Measurements from ENCODE around the gene DNMBP. TPM values are rescaled to one million over a fixed set of nuclear protein-coding genes. Genes with fewer than 3 reads are reported as not detected.

Gene DNMBP
- total and polyA plus RNA-seq, 2 donors (not counting 3 experiments of a cell fraction or from before 2014, with no cell fraction given), result 32.0 to 53.4 TPM

DNA sequence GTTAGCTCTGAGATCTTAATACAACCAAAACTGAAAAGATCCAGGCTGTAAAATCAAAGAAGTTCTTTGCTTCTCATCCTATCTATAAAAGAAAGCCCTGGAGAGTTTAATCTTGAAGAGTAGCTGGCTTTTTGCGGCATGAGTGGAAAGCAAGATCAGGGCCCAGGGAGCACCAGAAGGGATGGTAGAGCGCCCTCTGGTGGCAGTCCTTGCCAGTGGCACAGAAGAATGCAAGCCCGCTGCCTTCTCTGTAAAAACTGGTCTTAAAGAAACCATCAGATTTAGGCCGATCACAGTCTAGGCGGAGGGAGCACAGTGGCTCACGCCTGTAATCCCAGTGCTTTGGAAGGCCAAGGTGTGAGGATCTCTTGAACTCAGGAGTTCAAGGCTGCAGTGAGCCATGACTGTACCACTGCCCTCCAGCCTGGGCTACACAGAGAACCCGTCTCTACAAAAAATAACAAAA is 36.3 kb upstream of the DNMBP start:
- TF ChIP-seq POLR2A (IDR thresholded peaks at IDR 0.05; ENCODE audit: low read depth, low read length), result no peak
- TF ChIP-seq, protein P1, sequence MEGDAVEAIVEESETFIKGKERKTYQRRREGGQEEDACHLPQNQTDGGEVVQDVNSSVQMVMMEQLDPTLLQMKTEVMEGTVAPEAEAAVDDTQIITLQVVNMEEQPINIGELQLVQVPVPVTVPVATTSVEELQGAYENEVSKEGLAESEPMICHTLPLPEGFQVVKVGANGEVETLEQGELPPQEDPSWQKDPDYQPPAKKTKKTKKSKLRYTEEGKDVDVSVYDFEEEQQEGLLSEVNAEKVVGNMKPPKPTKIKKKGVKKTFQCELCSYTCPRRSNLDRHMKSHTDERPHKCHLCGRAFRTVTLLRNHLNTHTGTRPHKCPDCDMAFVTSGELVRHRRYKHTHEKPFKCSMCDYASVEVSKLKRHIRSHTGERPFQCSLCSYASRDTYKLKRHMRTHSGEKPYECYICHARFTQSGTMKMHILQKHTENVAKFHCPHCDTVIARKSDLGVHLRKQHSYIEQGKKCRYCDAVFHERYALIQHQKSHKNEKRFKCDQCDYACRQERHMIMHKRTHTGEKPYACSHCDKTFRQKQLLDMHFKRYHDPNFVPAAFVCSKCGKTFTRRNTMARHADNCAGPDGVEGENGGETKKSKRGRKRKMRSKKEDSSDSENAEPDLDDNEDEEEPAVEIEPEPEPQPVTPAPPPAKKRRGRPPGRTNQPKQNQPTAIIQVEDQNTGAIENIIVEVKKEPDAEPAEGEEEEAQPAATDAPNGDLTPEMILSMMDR (IDR thresholded peaks at IDR 0.05; ENCODE audit: extremely low read depth in 1 of 2, insufficient read depth in 1 of 2, low read depth in 1 of 2, low read length in 2 of 2), result peak; percentile 88 to 94
- TF ChIP-seq, protein P2, sequence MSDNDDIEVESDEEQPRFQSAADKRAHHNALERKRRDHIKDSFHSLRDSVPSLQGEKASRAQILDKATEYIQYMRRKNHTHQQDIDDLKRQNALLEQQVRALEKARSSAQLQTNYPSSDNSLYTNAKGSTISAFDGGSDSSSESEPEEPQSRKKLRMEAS (IDR thresholded peaks at IDR 0.05; ENCODE audit: insufficient read depth, insufficient read length), result no peak
- no peaks in the 10 kb centered on the region for H3K27me3 ChIP-seq (ENCODE audit: control insufficient read depth in 2 of 2, insufficient read depth in 2 of 2, low read length in 2 of 2)
- BruUV-seq (replicated peaks), result no TSS peak
- no peaks in the 10 kb centered on the region for H3K36me3 ChIP-seq (ENCODE audit: control insufficient read depth in 2 of 2, extremely low read depth in 1 of 2, insufficient read depth in 2 of 2, low read length in 2 of 2)
- H3K9me3 ChIP-seq (replicated peaks; ENCODE audit: control insufficient read depth, insufficient read depth, low read length), result no peaks in the 10 kb centered on the region
- CTCF ChIA-PET, result interaction anchor here (0.6 to 6.2 kb wide), 69 partner anchors 8 to 314 kb away, joined by 3 to 174 read pairs (median 5); partner anchors contain the start of genes COX15, CUTC and DNMBP
- H3K4me3 ChIP-seq (replicated peaks in 1 of 3; ENCODE audit: insufficient read depth in 1 of 3, low read depth in 1 of 3, low read length in 3 of 3), result no peak overlapping the region
- H3K9me1 ChIP-seq (replicated peaks; ENCODE audit: control insufficient read depth, extremely low read depth, insufficient read depth, low read length), result no peaks in the 10 kb centered on the region
- no peak overlapping the region for H3K27ac ChIP-seq (ENCODE audit: insufficient read depth, low read depth, low read length)
- POLR2A ChIA-PET, result interaction anchor here (0.5 to 1.1 kb wide), 2 partner anchors 75 to 200 kb away, joined by 3 to 4 read pairs; no protein-coding TSS in a partner anchor
- dilution Hi-C loops (cut with MboI; ENCODE audit: extremely low pct_ligation_motif_present, low sequenced_read_pairs), result no loop called here
- peaks cover 19% of the 10 kb centered on the region for H3K4me1 ChIP-seq (ENCODE audit: control insufficient read depth, extremely low read depth, insufficient read depth, low read length)
- H3K9ac ChIP-seq (replicated peaks; ENCODE audit: extremely low read depth, insufficient read depth, low read length), result peak overlapping the region; percentile 20
- no peaks in the 10 kb centered on the region for H3K79me2 ChIP-seq (ENCODE audit: control insufficient read depth, insufficient read depth, low read length)
- H4K20me1 ChIP-seq (replicated peaks; ENCODE audit: control insufficient read depth, extremely low read depth, insufficient read depth, low read length), result no peaks in the 10 kb centered on the region
- peak overlapping the region; percentile 82 for H2AFZ ChIP-seq (ENCODE audit: low read depth, low read length)
- peak overlapping the region; percentile 28 for H3K4me2 ChIP-seq (ENCODE audit: insufficient read depth, low read length)
- peak; percentile 82 for FAIRE-seq
- intact Hi-C loops (cut with micrococcal nuclease), result loop anchor here (1.0 to 5.0 kb wide), 5 partner anchors 36 to 314 kb away; partner anchors contain the start of genes COX15 and CUTC
- peak; percentile 85 for DNase-seq (ENCODE audit: low read depth, low spot score)

DNA sequence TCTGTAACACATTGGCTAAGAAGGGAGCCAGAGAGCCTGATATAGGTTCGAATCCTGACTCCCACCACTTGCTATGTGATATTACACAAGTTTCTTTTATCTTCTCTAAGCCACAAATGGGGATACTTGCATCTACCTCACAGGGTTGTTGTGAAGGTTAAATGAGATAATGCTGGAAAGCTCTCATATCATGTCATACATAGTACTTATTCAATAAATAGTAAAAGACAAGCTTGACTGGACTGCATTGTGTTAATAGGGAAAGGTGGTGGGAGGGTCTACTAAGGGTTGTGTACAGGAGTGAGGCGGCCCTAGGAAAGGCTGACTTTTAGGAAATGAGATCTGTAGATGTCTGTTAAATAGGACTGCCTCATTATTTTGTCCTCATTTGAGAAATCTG is 35.8 kb upstream of the DNMBP start:
- Histone ChIP-seq H3K4me1 (ENCODE audit: control insufficient read depth, extremely low read depth, insufficient read depth, low read length) (peaks cover 19% of the 10 kb centered on the region), H3K79me2 (ENCODE audit: control insufficient read depth, insufficient read depth, low read length) (no peaks in the 10 kb centered on the region), H3K9ac (replicated peaks; ENCODE audit: extremely low read depth, insufficient read depth, low read length) (peak overlapping the region; percentile 20), H3K9me1 (replicated peaks; ENCODE audit: control insufficient read depth, extremely low read depth, insufficient read depth, low read length) (no peaks in the 10 kb centered on the region), H3K4me3 (replicated peaks in 1 of 3; ENCODE audit: insufficient read depth in 1 of 3, low read depth in 1 of 3, low read length in 3 of 3) (no peak overlapping the region), H3K27ac (ENCODE audit: insufficient read depth, low read depth, low read length) (no peak overlapping the region), H3K27me3 (ENCODE audit: control insufficient read depth in 2 of 2, insufficient read depth in 2 of 2, low read length in 2 of 2) (no peaks in the 10 kb centered on the region), H3K9me3 (replicated peaks; ENCODE audit: control insufficient read depth, insufficient read depth, low read length) (no peaks in the 10 kb centered on the region), H4K20me1 (replicated peaks; ENCODE audit: control insufficient read depth, extremely low read depth, insufficient read depth, low read length) (no peaks in the 10 kb centered on the region), H2AFZ (ENCODE audit: low read depth, low read length) (peak overlapping the region; percentile 69), H3K4me2 (ENCODE audit: insufficient read depth, low read length) (peak overlapping the region; percentile 28), H3K36me3 (ENCODE audit: control insufficient read depth in 2 of 2, extremely low read depth in 1 of 2, insufficient read depth in 2 of 2, low read length in 2 of 2) (no peaks in the 10 kb centered on the region)
- no TSS peak for BruUV-seq (replicated peaks)
- CTCF ChIA-PET, result interaction anchor here (0.6 to 6.2 kb wide), 69 partner anchors 8 to 313 kb away, joined by 3 to 174 read pairs (median 5); partner anchors contain the start of genes COX15, CUTC and DNMBP
- DNase-seq (ENCODE audit: low read depth, low spot score) (no peak), FAIRE-seq (no peak)
- dilution Hi-C loops (cut with MboI; ENCODE audit: extremely low pct_ligation_motif_present, low sequenced_read_pairs) (no loop called here), intact Hi-C loops (cut with micrococcal nuclease) (loop anchor here (2.0 to 5.0 kb wide), 3 partner anchors 79 to 313 kb away; partner anchors contain the start of genes COX15 and CUTC)
- POLR2A ChIA-PET, result interaction anchor here (1.1 kb wide), 1 partner anchor 200 kb away, joined by 4 read pairs; no protein-coding TSS in a partner anchor
- TF ChIP-seq JUN (IDR thresholded peaks at IDR 0.05; ENCODE audit: borderline replicate concordance, insufficient read depth, insufficient read length, low read depth), result no peak
- TF ChIP-seq GATA2 (IDR thresholded peaks at IDR 0.05; ENCODE audit: insufficient read depth, insufficient read length, low read depth, low read length), result no peak
- TF ChIP-seq POLR2A (IDR thresholded peaks at IDR 0.05; ENCODE audit: low read depth, low read length), result no peak
- no peak for TF ChIP-seq POLR2AphosphoS5 (IDR thresholded peaks at IDR 0.05; ENCODE audit: insufficient read depth, low read depth, low read length)
- no peak for TF ChIP-seq FOS (IDR thresholded peaks at IDR 0.05; ENCODE audit: borderline replicate concordance, insufficient read depth, low read length)
- TF ChIP-seq MYC (IDR thresholded peaks at IDR 0.05; ENCODE audit: low read depth, low read length), result no peak
- TF ChIP-seq, protein P2 (IDR thresholded peaks at IDR 0.05; ENCODE audit: insufficient read depth, insufficient read length), result no peak
- no peak for TF ChIP-seq EZH2 (IDR thresholded peaks at IDR 0.05; ENCODE audit: borderline replicate concordance, low read depth, low read length, severe bottlenecking)
- TF ChIP-seq, protein P1 (IDR thresholded peaks at IDR 0.05; ENCODE audit: extremely low read depth in 1 of 2, insufficient read depth in 1 of 2, low read depth in 1 of 2, low read length in 2 of 2), result no peak

Data from endothelial cell of umbilical vein (primary cell).